ENCODE data around the gene LPP.

Gene LPP

DNA sequence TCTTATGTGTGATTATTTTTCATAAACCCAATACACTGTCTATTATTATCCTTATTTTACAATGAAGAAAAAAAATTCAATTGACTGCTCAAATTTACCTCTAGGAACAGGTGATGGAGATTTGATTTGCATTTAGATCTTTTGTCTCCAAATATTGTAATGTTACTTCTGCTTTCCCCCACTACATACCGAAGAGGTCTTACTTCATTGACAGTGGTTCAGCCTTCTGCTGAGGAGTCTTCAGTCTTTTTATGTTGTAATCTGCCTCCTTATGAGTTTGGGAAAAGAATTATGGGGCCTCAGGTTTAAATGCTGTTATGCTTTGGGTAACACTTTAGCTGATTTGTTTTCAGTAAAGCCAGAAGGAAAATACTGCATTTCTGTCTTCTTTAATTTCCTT lies 199.5 kb downstream of the LPP start:
- FAIRE-seq = no peak
- TF ChIP-seq POLR2A (IDR thresholded peaks at IDR 0.05; ENCODE audit: low read depth, low read length) (no peak), POU2F2 (IDR thresholded peaks at IDR 0.05; ENCODE audit: low read depth, low read length) (no peak), PAX5 (IDR thresholded peaks at IDR 0.05; ENCODE audit: insufficient read depth, low read length, severe bottlenecking) (no peak), POLR2AphosphoS5 (IDR thresholded peaks at IDR 0.05; ENCODE audit: low read depth, low read length) (no peak)
- no peak for DNase-seq (ENCODE audit: insufficient read length, low spot score)

GRCh38 chr3:188358787-188359493 lies 205.0 kb downstream of the LPP start:
- no peak for TF ChIP-seq POLR2A (IDR thresholded peaks at IDR 0.05; ENCODE audit: low read depth, low read length)
- no peak for TF ChIP-seq POU2F2 (IDR thresholded peaks at IDR 0.05; ENCODE audit: low read depth, low read length)
- no peak for TF ChIP-seq SPI1 (IDR thresholded peaks at IDR 0.05; ENCODE audit: low read depth, low read length)
- TF ChIP-seq TAF1 (IDR thresholded peaks at IDR 0.05; ENCODE audit: low read depth, low read length) = no peak
- TF ChIP-seq PAX5 (IDR thresholded peaks at IDR 0.05; ENCODE audit: insufficient read depth, low read length, severe bottlenecking) = no peak
- TF ChIP-seq POLR2AphosphoS5 (IDR thresholded peaks at IDR 0.05; ENCODE audit: low read depth, low read length) = no peak
- no peak for DNase-seq (ENCODE audit: insufficient read length, low spot score)
- FAIRE-seq = no peak

DNA sequence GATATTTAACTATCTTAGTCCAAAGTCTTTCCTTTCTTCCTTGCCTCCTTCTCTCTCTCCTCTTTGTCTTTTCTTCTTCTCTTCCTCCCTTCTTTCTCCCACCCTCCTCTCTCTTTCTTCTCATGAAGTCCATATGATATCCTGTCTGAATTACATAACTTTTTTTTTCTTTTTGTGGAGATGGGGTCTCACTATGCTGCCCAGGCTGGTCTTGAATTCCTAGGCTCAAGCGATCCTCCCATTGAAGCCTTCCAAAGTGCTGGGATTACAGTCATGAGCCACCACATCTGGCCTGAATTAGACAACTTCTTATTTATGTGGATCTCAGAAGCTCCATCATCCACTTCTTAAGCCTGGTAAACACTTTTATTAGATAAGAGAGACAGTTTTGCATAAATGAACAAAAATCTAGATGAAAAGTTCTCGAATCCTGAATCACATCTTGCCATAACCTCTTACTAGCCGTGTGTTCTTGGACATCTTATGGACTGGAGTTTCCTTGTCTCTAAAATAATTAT lies 206.5 kb downstream of the LPP start:
- no peak for TF ChIP-seq POLR2AphosphoS5 (IDR thresholded peaks at IDR 0.05; ENCODE audit: low read depth, low read length)
- TF ChIP-seq SPI1 (IDR thresholded peaks at IDR 0.05; ENCODE audit: low read depth, low read length) = no peak
- no peak for TF ChIP-seq POLR2A (IDR thresholded peaks at IDR 0.05; ENCODE audit: low read depth, low read length)
- no peak for TF ChIP-seq POU2F2 (IDR thresholded peaks at IDR 0.05; ENCODE audit: low read depth, low read length)
- no peak for TF ChIP-seq TAF1 (IDR thresholded peaks at IDR 0.05; ENCODE audit: low read depth, low read length)
- TF ChIP-seq PAX5 (IDR thresholded peaks at IDR 0.05; ENCODE audit: insufficient read depth, low read length, severe bottlenecking) = no peak
- FAIRE-seq = no peak
- DNase-seq (ENCODE audit: insufficient read length, low spot score) = no peak

- no peak for DNase-seq (ENCODE audit: insufficient read length, low spot score)
- no peak for TF ChIP-seq PAX5 (IDR thresholded peaks at IDR 0.05; ENCODE audit: insufficient read depth, low read length, severe bottlenecking)
- no peak for TF ChIP-seq TAF1 (IDR thresholded peaks at IDR 0.05; ENCODE audit: low read depth, low read length)
- TF ChIP-seq SPI1 (IDR thresholded peaks at IDR 0.05; ENCODE audit: low read depth, low read length) = no peak
- FAIRE-seq = no peak
Measured at GRCh38 chr3:188361888-188362287, 207.9 kb downstream of the LPP start.

- TF ChIP-seq PAX5 (IDR thresholded peaks at IDR 0.05; ENCODE audit: insufficient read depth, low read length, severe bottlenecking) (no peak), POLR2A (IDR thresholded peaks at IDR 0.05; ENCODE audit: low read depth, low read length) (no peak), POLR2AphosphoS5 (IDR thresholded peaks at IDR 0.05; ENCODE audit: low read depth, low read length) (no peak), POU2F2 (IDR thresholded peaks at IDR 0.05; ENCODE audit: low read depth, low read length) (no peak), TAF1 (IDR thresholded peaks at IDR 0.05; ENCODE audit: low read depth, low read length) (no peak), SPI1 (IDR thresholded peaks at IDR 0.05; ENCODE audit: low read depth, low read length) (no peak)
- DNase-seq (ENCODE audit: insufficient read length, low spot score) = no peak
- FAIRE-seq = no peak
Measured at GRCh38 chr3:188362405-188362831, 208.5 kb downstream of the LPP start.

DNA sequence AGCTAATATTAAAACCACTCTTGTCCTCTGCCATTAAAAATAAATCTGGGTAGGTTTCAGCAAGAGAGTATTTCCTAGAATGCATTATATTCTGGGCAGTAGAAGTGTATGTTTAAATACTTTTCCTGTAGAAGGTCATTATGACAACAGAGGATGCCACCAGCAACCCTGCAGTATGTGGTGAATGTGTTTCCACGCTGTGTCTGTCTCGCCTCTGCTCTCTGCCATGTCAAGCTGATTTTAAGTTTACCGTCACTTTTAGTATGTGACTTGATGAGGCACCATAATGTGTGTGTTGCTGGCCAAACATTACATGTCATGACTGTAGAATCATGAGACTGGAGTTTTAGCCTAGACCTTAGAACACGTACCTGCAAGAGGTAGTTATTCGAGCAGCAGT lies 211.2 kb downstream of the LPP start:
- FAIRE-seq = no peak

DNA sequence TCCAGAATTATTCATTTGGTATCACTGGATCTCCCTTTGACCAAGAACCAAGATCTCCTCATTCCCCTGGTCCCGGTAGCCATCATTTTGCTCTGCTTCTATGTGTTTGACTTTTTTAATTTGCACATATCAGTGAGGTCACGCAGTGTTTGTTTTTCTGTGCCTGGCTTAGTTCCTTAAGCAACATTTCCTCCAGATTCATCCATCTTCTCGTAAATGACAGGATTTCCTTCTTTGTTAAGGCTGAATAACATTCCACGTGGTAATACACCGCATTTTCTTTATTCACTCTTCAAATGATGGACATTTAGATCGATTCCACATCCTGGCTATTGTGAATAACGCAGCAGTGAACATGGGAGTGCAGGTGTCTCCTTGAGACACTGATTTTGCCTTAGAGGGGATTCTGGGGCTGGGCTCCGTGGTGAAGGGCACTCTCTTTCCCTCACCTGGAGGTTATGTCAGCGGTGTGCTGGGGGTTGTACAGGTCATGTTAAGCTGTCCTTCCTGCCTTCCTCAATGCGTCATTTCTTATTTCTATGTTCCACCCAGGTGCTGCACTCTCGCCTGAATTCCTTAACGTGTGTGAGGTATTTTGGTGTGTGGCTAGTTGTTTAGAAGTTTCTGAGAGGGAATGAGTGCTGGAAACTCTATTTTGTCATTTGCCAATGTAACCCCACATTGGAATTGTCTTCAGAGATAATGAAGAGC lies 212.2 kb downstream of the LPP start:
- FAIRE-seq (no peak), DNase-seq (ENCODE audit: insufficient read length, low spot score) (no peak)

More for the DNA sequence above, 211.2 kb downstream of the LPP start:
- DNase-seq (ENCODE audit: insufficient read length, low spot score) = no peak
- no peak for TF ChIP-seq PAX5 (IDR thresholded peaks at IDR 0.05; ENCODE audit: insufficient read depth, low read length, severe bottlenecking)
- TF ChIP-seq POLR2A (IDR thresholded peaks at IDR 0.05; ENCODE audit: low read depth, low read length) = no peak
- TF ChIP-seq SPI1 (IDR thresholded peaks at IDR 0.05; ENCODE audit: low read depth, low read length) = no peak
- no peak for TF ChIP-seq POU2F2 (IDR thresholded peaks at IDR 0.05; ENCODE audit: low read depth, low read length)
- TF ChIP-seq TAF1 (IDR thresholded peaks at IDR 0.05; ENCODE audit: low read depth, low read length) = no peak
- no peak for TF ChIP-seq POLR2AphosphoS5 (IDR thresholded peaks at IDR 0.05; ENCODE audit: low read depth, low read length)

DNA sequence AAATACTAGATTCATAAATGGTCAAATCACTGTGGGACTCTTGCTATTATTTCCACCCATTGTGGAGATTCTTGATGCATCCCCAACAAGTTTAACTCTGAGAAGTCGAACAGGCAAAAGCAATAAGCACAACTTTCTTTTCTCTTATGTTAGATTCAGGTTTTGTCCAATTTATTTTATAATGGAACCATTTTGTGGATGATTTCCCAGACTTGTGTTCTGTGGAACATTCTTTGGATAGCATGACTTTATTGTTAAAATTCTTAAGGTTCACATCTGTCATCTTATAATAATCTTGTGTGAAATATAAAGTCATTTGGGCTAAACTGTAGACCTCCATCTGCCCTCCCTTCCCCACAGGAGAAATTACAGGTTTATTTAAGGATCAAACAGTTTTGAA lies 213.7 kb downstream of the LPP start:
- no peak for DNase-seq (ENCODE audit: insufficient read length, low spot score)
- TF ChIP-seq POU2F2 (IDR thresholded peaks at IDR 0.05; ENCODE audit: low read depth, low read length) = no peak
- TF ChIP-seq PAX5 (IDR thresholded peaks at IDR 0.05; ENCODE audit: insufficient read depth, low read length, severe bottlenecking) = no peak
- TF ChIP-seq SPI1 (IDR thresholded peaks at IDR 0.05; ENCODE audit: low read depth, low read length) = no peak
- TF ChIP-seq POLR2A (IDR thresholded peaks at IDR 0.05; ENCODE audit: low read depth, low read length) = no peak
- no peak for TF ChIP-seq TAF1 (IDR thresholded peaks at IDR 0.05; ENCODE audit: low read depth, low read length)
- TF ChIP-seq POLR2AphosphoS5 (IDR thresholded peaks at IDR 0.05; ENCODE audit: low read depth, low read length) = no peak
- no peak for FAIRE-seq

More for the DNA sequence above, 212.2 kb downstream of the LPP start:
- TF ChIP-seq TAF1 (IDR thresholded peaks at IDR 0.05; ENCODE audit: low read depth, low read length) (no peak), POLR2AphosphoS5 (IDR thresholded peaks at IDR 0.05; ENCODE audit: low read depth, low read length) (no peak), POLR2A (IDR thresholded peaks at IDR 0.05; ENCODE audit: low read depth, low read length) (no peak), SPI1 (IDR thresholded peaks at IDR 0.05; ENCODE audit: low read depth, low read length) (no peak), POU2F2 (IDR thresholded peaks at IDR 0.05; ENCODE audit: low read depth, low read length) (no peak), PAX5 (IDR thresholded peaks at IDR 0.05; ENCODE audit: insufficient read depth, low read length, severe bottlenecking) (no peak)

DNA sequence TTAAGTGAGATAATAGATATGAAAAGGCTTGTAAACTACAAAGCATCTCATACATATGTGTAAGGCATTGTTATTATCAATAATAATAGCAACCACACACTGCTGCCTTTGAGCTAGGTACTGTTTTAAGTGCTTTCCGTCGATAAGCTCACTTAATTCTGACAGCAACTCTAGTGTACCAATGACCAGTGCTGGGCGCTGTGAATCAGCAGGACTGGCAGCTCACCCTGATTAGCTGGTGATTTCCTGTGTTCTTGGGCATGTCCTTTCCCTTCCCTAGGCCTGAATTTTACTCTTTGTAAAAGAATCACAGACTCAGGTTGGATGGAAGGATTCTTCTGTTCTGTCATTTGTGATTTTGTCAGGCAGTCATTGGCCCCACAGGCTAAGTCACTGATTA lies 215.6 kb downstream of the LPP start:
- no peak for FAIRE-seq
- DNase-seq (ENCODE audit: insufficient read length, low spot score) = no peak
- TF ChIP-seq PAX5 (IDR thresholded peaks at IDR 0.05; ENCODE audit: insufficient read depth, low read length, severe bottlenecking) = no peak
- TF ChIP-seq POU2F2 (IDR thresholded peaks at IDR 0.05; ENCODE audit: low read depth, low read length) = no peak
- no peak for TF ChIP-seq TAF1 (IDR thresholded peaks at IDR 0.05; ENCODE audit: low read depth, low read length)
- no peak for TF ChIP-seq POLR2A (IDR thresholded peaks at IDR 0.05; ENCODE audit: low read depth, low read length)

Data from GM12891 (cell line).